Left forelimb (tissue), 1 donor: Measurements from ENCODE around the gene ST14.
"Not testable (repeated sequence)": the region's sequence is repeated elsewhere in the genome, so short reads cannot be mapped to it uniquely, and the experiment has no call there.

Source experiments
- DNase-seq: peaks from one replicate; pipeline ENCODE4 v3.0.0-alpha.2; 2018; ENCODE audit warnings: low spot score

ST14 gene

DNA sequence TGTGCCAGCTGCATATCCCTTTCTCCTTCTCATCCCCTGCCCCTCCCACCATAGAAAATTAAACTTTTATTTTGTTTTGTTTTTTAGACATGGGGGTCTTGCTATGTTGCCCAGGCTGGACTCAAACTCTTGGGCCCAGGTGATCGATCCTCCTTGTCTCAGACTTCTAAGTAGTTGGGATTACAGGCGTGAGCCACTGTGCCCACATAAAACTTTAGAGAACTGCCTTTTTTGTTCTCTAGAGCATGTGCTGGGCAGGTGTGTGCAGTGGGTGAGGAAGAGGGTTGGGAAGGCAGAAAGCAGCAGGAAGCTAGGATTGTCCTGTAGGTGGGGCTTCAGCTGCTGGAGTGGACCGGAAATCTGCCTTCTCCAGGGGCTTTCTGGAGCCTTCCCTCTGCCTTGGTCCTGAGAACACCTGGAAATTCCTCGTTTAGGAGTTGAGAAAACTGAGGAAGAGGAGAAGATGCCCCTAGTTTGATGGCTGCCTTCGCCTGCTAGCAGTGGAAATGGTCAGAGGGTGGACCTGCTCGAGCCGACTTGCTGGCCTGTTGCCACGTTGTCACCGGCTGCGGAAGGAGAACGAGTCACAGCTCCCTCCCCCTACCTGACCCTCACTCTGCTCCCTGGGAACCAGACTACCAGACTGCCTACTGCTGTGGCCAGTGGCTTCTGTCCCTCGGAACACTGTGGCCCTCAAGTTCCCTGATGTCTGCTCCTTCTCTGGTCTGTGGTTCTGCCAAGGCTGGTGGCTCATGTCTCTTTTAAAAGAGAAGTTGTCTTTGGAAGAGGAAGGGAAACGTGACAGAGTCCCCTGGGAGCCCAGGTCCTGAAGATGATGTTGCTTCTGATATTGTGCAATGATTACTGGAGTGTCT is 4.0 kb downstream of the ST14 start:
- DNase-seq, result no peak

DNA sequence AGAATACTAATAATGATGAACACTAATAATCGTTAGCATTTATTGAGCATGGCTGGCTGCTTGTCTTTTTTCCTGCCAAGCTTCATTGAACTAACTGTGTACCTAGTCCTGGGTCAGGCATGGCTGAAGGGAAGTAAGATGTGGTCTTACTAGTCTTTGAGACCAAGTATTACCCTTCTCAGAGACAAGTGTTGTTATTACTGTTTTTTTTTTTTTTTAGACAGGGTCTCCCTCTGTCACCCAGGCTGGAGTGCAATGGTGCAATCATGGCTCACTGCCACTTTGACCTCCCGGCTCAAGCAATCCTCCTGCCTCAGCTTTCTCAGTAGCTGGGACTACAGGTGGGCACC is 4.6 kb downstream of the ST14 start:
- DNase-seq, result no peak

DNA sequence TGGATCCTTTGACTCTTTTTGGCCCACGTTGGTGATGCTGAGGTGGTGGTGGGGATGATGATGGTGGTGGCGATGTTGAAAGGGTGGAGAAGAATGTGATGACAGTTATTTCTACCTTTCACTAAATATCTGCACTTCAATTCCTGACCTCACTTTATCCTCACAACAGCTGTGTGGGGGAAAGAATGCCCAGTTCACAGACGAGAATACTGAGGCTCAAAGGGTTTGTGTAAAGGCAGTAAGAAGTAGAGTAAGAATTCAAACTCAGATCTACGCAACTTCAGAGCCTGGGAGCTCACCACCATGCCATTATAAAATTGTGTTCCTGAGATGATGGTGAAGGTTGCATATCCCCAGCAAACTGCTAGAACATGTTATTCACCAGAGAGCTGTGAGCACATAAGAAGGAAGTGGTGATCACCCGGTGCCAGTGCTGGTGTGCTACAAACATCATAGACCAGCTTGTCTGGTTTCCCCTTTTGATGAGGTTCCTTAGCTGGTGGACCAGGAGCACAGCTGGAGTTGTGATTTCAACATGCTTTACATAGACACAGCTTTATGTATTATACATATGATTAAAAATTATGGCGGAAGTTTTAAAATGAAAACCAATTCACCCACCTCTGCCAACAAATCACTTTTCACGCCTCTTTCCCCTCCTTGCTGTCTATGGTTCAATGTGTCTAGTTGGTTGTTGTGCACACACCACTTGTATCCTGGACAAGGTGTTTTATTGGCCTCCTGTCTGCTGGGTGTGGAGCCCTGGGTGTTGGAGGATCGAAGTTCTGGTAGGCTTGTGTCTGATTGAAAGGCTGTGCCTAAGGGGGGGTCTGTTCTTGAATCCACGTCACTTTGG is 6.2 kb downstream of the ST14 start:
- DNase-seq, result no peak

DNA sequence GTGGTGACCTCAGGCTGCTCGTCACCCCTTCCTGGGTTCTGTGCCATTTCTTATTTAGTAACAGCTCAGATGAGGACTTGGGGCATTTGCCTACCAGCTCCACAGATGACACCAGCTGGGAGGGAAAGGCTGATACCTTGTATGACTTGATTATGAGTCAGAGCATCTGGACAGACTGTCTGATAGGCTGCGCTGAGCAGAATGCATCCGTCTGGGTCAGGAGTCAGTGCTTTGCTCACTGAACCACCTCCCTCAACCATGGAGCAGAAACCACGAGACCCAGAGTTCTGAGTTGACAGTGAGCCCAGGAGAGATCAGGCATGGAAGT is 6.8 kb downstream of the ST14 start:
- DNase-seq, result no peak

DNA sequence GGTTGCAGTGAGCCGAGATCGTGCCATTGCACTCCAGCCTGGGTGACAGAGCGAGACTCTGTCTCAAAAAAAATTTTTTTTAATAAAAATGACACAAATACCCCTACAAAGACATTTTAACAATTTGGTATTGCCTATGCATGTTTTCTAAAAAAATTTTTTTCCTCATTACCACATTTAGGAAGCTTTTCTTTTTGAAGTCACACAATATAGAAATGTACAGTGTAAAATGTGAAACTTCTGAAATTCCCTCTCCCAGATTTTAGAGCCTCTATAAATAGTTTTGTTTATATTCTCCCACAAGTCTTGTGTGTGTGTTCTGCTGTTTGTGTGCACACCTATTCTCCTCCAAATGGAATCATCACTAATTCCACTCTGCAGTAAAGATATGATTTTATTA is 7.6 kb downstream of the ST14 start:
- DNase-seq, result no peak

DNA sequence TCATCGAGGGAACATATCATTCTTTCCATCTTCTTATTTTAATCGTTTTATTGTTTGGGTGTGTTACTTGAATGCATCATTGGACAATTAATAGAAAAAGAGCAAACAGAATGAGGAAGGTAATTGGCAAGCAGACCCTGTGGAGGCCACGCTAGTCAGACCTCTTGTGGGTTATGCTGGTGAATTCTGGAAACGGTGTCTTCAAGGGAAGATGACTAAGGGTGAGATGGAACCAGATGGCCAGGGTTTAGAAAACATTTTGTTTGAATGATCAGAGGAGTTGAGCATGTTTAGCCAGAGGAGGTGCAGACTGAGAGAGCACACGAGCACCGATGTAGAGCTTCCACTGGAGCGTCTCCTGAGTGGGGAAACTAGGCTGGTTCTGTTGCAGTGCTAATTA is 8.5 kb downstream of the ST14 start:
- DNase-seq, result no peak

DNA sequence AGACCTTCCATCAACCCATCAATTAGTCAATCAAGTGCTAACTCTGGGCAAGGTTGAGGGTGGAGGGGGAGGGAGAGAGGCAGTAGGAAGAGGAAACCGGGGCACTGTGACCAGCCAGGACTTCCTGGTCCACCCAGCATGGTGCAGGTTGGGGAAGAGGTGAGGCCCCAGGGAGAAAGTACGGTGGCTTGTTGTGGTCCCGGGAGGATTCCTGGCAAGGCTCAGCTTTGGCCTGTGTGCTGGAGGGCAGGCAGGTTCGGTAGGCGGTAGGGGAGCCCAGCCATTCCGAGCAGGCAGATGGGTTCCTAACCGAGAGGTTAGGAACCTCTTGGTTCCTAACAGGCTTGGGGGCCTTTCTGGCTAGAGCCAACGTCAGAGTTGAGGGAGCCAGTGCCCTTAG is 10.8 kb downstream of the ST14 start:
- no peak for DNase-seq

DNA sequence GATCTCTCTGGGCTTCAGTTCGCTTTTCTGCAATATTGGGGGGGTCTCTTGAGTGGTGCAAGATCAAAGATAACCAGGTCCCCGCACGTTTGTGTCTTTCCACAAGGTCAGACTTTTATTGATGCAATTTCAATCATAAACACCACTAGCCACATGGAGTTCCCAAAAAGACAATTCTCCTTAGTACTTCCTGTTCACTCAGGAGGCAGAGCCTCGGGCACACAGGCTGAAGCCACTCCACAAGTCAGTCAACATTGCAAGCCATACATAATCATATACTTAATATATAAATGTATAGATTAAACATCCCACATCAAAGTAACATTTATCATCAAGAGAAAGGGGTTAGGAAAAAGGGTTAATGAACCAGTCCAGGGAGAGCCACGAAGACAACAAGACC is 12.0 kb downstream of the ST14 start:
- no peak for DNase-seq

DNA sequence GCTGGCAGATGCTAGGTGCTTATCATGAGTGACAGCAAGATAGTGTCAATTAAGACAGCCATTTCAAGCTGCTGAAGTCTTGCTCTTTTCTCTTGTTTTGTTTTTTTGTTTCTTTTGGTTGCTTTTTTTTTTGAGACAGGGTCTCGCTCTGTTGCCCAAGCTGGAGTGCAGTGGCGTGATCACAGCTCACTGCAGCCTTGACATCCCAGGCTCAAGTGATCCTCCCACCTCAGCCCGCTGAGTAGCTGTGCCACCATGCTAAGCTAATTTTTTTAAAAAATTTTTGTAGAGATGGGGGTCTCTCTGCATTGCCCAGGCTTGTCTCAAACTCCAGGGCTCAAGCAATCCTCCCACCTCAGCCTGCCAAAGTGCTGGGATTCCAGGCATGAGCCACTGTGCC is 12.4 kb downstream of the ST14 start:
- not testable (repeated sequence) for DNase-seq

DNA sequence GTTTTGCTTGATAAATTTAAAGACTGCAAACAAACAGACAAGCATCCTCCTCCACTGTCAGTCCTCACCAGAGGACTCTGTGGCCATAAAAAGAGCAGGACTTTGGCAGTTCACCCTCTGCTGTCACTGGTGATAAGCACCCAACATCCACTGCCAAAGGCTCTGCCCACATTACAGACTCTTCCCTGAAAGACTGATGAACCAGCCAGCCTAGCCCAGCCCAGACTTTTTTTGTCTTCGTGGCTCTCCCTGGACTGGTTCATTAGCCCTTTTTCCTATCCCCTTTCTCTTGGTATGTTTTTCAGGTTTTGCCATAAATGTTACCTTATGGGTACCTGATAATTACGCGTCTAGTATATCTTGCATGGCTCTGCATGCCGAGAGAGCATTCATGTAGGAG is 15.1 kb downstream of the ST14 start:
- DNase-seq, result no peak

DNA sequence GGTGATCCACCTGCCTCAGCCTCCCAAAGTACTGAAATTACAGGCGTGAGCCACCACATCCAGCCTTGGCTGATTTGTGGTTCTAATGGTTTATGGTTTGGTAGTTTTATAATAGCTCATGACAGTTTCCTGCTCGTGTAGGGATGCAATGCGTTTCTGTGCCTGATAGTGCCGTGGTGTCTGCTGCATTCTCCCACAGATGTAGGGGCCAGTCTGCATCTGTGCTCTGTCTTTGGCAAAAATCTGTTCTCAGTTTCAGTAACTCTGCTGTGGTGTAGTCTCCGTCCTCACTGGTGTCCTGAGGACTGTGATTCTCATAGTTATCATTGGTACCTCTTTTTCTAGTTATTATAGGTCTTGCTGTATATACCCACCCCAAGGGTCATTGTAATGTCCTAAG is 16.3 kb downstream of the ST14 start:
- no peak for DNase-seq

DNA sequence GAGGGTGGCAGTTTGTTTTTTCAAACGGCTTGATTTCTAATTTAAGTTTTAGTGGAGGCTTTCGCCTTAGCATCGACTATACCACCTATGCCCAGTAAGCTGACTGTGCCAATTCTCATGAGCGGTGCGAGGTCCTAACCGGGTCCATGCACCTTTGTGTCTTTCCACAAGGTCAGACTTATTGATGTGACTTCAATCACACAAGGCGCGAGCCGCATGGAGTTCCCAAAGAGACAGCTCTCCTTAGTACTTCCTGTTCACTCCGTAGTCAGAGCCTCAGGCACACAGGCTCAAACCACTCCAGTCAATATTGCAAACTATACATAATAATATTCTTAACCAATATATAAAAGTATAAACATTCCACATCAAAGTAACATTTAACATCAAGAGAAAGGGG is 18.2 kb downstream of the ST14 start:
- DNase-seq, result no peak

DNA sequence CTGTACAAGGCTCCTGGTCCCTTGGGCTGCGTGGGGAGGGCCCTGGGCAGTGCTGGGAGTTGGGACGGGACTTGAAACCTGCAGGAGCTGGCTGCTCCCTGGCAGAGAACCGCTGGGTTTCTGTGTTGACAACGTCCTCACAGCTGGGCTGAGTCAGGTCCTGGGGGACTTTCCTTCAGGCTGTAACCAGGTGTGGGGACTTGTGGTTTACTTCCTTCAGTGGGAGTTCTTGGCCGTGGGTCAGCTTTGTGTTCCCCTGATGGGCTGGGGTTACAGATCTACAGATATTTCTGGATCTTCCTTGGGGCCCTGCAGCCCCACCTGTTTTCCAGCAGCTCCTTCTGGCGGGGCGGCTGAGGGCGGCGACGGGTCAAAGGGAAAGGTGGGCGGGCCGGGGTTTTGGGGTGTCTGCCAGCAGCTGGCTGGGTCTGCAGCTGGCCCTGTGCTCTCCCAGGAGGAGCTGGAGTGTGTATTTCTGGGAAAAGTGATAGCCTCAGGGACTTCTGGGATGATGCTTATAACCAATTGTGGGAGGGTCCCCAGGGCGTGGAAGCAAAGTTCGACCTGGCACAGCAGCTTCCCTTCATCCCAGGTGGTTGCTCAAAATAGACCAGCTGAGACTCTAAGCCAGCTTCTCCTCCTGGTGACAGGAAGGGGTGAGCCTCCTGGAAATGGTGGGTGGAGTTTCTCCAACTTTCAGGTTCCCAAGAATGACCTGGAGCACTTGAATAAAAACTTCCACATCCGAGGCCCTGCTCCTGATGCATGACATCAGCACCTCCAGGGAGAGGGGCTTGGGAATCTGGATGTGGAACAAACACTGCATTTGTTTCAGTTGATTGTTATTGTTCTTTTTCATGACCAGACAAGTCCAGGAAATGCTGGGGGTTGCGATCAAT is 19.1 kb downstream of the ST14 start:
- DNase-seq, result peak; percentile 85

DNA sequence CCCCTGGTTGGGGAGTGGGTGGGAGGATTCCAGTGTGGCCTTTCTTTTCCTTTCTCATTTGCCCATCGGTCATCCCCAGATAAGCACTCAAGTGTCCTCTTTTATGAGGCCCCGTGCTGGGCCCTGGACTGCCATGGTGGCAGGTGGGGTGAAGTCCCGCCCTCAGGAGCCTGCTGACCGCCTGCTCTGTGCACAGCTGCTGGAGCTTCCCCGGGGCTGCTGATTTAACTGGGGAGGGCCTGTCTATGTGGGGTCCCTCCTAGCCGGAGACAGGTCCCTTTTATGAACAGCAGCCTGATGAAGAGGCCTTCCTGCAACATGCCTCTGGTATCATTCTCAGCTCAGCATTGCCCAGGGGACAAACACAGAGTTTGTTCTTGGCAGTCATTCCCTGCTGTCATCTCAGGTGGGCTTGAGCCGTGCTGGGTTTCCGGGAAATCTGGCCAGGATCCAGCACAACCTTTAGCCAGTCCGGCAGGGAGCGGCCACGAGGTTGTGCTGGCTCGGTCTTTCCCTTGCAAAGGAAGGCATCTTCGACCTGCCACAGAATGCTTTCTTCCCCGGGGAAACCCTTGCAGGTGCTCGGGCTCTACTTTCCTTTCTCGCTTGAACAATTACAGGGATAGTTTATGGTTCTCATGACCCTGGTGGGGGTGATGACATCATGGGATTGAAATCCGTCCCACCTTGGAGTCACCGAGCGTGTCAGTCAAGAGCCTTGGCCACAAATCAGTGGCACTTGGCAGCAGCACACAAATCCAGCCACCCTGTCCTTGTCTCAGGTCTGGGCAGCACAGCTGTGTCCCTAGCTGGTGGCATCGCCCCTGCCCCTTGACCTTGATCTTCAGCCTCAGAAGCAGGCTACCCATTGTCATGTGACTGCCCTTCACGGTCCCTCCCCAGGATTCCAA is 20.1 kb downstream of the ST14 start:
- no peak for DNase-seq

DNA sequence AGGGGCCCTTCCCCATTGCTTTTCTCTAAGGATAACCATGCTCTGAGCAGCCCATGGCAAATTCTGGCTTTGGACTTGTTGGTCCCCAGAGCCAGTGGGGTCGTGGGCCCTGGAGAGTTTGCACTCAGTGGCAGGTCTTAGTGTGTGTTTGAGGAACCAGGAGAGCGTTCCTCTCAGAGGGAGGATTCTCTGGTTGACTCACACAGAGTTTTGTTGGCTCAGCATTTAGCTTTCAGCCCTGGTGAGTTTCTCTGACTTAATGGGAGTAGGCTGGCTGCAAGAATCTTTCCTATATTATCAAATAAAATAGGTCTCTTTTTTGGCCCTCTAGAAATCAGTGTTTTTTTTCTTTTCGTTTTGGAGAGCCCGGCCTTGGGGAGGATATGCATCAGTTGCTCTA is 20.9 kb downstream of the ST14 start:
- no peak for DNase-seq

DNA sequence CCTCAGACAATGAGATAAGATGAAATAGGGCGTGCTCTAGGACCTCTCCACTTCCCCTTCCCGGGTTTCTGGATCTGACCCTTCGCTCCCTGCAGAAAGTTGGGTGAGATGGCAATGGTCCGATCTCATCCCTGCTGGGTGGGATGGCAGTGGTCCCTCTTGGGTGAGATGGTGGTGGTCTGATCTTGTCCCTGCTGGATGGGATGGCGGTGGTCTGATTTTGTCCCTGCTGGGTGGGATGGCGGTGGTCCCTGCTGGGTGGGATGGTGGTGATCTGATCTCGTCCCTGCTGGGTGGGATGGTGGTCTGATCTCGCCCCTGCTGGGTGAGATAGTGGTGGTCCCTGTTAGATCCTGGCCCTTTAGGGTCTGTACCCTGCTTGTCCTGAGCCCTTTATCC is 21.3 kb downstream of the ST14 start:
- DNase-seq, result no peak

DNA sequence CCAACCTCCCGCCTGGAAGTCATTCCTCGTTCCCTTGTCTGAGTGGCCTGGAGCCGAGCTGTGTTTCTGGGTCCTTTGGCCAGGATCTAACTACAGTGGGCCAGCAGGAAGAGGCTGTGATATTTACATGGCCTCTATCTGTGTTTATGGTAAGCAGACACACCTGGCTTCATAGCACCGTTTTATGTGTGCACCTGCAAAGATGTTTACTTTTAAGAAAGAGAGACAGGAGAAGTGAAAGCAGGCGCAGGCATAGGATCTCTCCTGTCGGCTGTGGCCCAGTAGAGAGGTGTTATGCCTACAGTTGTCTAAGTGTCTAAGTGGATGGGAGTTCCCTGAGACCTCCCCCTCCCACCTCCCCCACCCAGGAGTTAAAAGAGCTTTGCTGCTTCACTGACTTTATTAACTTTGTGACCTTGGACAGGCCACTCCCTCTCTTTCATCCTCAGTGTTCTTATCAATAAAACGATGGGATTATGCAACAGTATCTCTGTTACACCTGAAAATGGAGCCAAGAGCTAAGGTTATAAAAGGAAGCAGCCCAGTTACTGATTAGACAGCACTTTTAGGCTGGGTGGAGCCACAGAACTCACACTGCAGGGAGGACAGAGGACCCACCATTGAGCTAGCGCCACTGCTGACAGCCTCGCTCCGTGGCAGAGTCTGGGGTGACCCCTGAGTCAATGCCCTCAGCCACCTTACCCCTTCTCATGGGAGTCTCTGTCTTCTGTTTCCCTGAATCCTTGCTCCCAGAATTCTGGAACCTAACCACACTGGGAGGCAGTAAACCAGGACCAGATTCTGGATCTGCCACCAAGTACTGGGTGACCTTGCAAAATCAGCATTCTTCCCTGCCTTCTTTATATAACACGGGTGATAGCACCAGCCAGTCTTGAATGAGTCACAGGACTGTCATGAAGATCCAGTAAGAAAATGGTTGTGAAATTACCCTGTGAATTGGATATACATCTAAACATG is 22.0 kb downstream of the ST14 start:
- DNase-seq, result no peak

DNA sequence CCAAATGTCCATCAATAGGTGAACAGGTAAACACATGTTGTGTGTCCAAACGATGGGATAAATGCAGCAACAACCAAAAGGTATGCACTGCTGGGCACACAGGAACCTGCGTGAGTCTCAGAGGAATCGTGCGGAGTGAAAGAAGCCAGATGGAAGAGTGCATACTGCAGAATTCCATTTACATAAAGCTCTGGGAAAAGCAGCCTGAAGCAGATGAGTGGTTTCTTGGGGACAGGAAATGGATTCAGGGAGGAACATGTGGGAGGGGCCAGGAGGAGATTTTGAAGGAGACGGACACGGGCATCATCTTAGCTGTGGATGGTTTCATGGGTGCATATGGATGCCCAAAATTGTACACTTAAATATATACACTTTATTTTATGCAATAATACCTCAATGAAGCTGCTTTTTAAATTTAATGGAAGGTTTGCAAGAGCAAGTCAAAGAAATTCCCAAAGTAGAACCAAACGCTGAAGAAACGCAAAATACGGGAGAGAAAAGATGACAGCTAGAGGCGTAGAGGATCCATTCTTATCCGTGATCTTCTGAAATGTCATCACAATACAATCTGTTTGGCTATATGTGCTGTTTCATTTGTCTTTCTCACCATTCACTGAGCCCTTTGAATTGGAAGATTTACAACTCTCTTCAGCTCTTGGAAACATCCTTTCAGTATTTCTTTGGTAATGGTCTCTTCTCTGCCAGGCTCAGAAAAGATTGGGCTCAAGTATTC is 24.5 kb downstream of the ST14 start:
- no peak for DNase-seq

DNA sequence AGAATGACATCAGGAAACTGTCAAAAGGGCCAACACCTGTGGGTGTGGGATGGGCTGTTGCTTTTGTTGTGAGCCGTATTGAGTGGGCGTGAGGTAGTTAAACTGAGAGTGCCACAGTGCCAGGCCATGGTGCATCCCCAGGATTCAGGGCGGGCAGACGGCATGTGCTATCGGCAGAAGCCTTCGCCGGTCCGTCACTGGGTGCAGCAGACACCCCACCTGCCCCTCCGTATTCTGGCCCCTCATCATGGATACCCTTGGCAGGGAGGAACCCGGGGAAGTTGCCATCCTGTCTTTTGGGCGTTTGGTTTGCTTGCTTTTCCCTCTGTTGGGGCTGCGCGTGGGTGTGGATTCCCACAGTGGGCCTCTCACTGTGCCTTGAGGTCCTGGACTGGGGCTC is 27.5 kb downstream of the ST14 start:
- DNase-seq, result no peak

DNA sequence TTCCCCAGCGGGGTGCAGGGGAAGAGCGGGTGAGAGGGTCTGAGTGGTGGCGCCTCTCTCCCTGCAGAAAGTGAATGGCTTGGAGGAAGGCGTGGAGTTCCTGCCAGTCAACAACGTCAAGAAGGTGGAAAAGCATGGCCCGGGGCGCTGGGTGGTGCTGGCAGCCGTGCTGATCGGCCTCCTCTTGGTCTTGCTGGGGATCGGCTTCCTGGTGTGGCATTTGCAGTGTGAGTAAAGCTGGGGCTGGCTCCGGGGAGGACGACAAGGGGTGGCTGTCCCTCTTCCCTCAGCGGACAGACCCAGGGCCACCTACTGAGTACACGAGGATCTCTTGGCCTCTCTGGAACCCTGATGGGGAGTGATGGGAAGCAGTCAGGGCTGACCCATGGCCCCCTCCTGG is 28.5 kb downstream of the ST14 start:
- DNase-seq, result no peak
